Stimulated activated CD4-positive, alpha-beta T cell treated with anti-CD3 and anti-CD28 coated beads, Interleukin-12 subunit alpha, Interleukin-12 subunit beta, amount 100 ng/mL, for 4 hours (primary cell): ENCODE measurements around the gene F11R.
"Not testable (repeated sequence)": the region's sequence is repeated elsewhere in the genome, so short reads cannot be mapped to it uniquely, and the experiment has no call there.

Experiments
- DNase-seq: peaks from one replicate; pipeline ENCODE4 v3.0.0-alpha.2; 2020

The F11R gene

GRCh38 chr1:161039546-161039945, 18.6 kb upstream of the F11R start:
- DNase-seq: no peak

GRCh38 chr1:161039154-161039545, 18.2 kb upstream of the F11R start:
- no peak for DNase-seq

- peak; percentile 80 for DNase-seq
Observed at GRCh38 chr1:161038523-161039153, 17.7 kb upstream of the F11R start, which contains the start of gene TSTD1. Gene TSTD1 (minus strand): TSS chr1:161038964. CDS start chr1:161038889, 75 bp downstream.

- no peak for DNase-seq
Observed at GRCh38 chr1:161037661-161038522, 16.9 kb upstream of the F11R start.

- DNase-seq: no peak
Observed at GRCh38 chr1:161033751-161034150, 12.8 kb upstream of the F11R start.

- DNase-seq: no peak
Observed at GRCh38 chr1:161032409-161032808, 11.5 kb upstream of the F11R start.

GRCh38 chr1:161031874-161032273, 10.9 kb upstream of the F11R start:
- no peak for DNase-seq

GRCh38 chr1:161029466-161029865, 8.5 kb upstream of the F11R start:
- not testable (repeated sequence) for DNase-seq

- DNase-seq: not testable (repeated sequence)
Observed at GRCh38 chr1:161026954-161027353, 6.0 kb upstream of the F11R start.

- DNase-seq: not testable (repeated sequence)
Observed at GRCh38 chr1:161022432-161022831, 1.5 kb upstream of the F11R start.

- no peak for DNase-seq
Observed at GRCh38 chr1:161021970-161022353, 1.0 kb upstream of the F11R start.

GRCh38 chr1:161021165-161021969, 415 bp upstream of the F11R start:
- DNase-seq: peak; percentile 81

GRCh38 chr1:161019751-161020495, 1.0 kb downstream of the F11R start:
- DNase-seq: no peak

- DNase-seq: not testable (repeated sequence)
Observed at GRCh38 chr1:161019111-161019660, 1.8 kb downstream of the F11R start.

GRCh38 chr1:161018631-161018930, 2.4 kb downstream of the F11R start:
- DNase-seq: no peak

GRCh38 chr1:161017756-161018630, 3.0 kb downstream of the F11R start:
- no peak for DNase-seq

- not testable (repeated sequence) for DNase-seq
Observed at GRCh38 chr1:161017181-161017580, 3.8 kb downstream of the F11R start.

- DNase-seq: not testable (repeated sequence)
Observed at GRCh38 chr1:161016683-161017082, 4.3 kb downstream of the F11R start.

- peak; percentile 42 for DNase-seq
Observed at GRCh38 chr1:161013488-161014230, 7.3 kb downstream of the F11R start.

GRCh38 chr1:161013131-161013487, 7.8 kb downstream of the F11R start:
- DNase-seq: no peak

GRCh38 chr1:161012420-161012819, 8.5 kb downstream of the F11R start:
- DNase-seq: no peak
